Vagina (tissue), 2 donors: ENCODE results near the gene RBPJL.

Experiments used
- CTCF ChIP-seq, 3 experiments: fragments of 450-650 bp in 2 of 3; fragments of 200-600 bp in 1 of 3; sonication (generic) in 1 of 3; IDR thresholded peaks; one replicate each; pipeline ENCODE4 v1.5.1; 2017 to 2019; ENCODE audit warnings: antibody characterized with exemption in 3 of 3, mild to moderate bottlenecking in 2 of 3, moderate library complexity in 2 of 3
- POLR2A ChIP-seq, 2 donors: fragments of 450-650 bp; IDR thresholded peaks; one replicate each; pipeline ENCODE4 v1.6.1; 2017; ENCODE audit warnings: antibody characterized with exemption in 2 of 2, mild to moderate bottlenecking in 2 of 2, moderate library complexity in 2 of 2

GRCh38 chr20:45269754-45270270, 36.8 kb upstream of the RBPJL start:
- TF ChIP-seq CTCF (IDR thresholded peaks at IDR 0.05) (no peak), POLR2A (IDR thresholded peaks at IDR 0.05) (no peak)
